Endodermal cell (in vitro differentiated cells): ENCODE measurements around the gene PIAS1. TPM values are rescaled to one million over a fixed set of nuclear protein-coding genes. Genes with fewer than 3 reads are reported as not detected.
A peak's percentile ranks its signal among the peaks of the same experiment; 100 is the strongest.

Experiments used
- DNase-seq: peaks from one replicate; pipeline ENCODE4 v3.0.0-alpha.2; 2017
- H3K27ac ChIP-seq: 2 replicates; pipeline ENCODE4 v1.5.1; 2013; ENCODE audit warnings: mild to moderate bottlenecking, low read depth, low read length, moderate library complexity
- H3K27me3 ChIP-seq: 2 replicates; pipeline ENCODE4 v1.6.1; 2013; ENCODE audit warnings: mild to moderate bottlenecking, low read length, moderate library complexity; ENCODE audit not compliant: insufficient read depth, control insufficient read depth, poor library complexity, severe bottlenecking
- H3K36me3 ChIP-seq: 2 replicates; pipeline ENCODE4 v1.7.0; 2013; ENCODE audit warnings: mild to moderate bottlenecking, low read length, moderate library complexity; ENCODE audit not compliant: control insufficient read depth, insufficient read depth
- H3K4me1 ChIP-seq: one replicate; pipeline ENCODE4 v1.7.0; 2013; ENCODE audit warnings: low read length; ENCODE audit not compliant: control insufficient read depth, insufficient read depth
- H3K4me3 ChIP-seq: 2 replicates; pipeline ENCODE4 v1.5.1; 2013; ENCODE audit warnings: mild to moderate bottlenecking, low read length, moderate library complexity
- H3K9ac ChIP-seq: 2 replicates; pipeline ENCODE4 v1.6.1; 2013; ENCODE audit warnings: mild to moderate bottlenecking, low read length, moderate library complexity; ENCODE audit not compliant: poor library complexity, severe bottlenecking; ENCODE audit errors: extremely low read depth
- H3K9me3 ChIP-seq: 2 replicates; pipeline ENCODE4 v1.6.1; 2013; ENCODE audit warnings: mild to moderate bottlenecking, low read length, moderate library complexity; ENCODE audit not compliant: control insufficient read depth
- H3K27ac Mint-ChIP-seq: 2 replicates; pipeline ENCODE4 v1.8.0; 2020; ENCODE audit warnings: mixed read lengths
- H3K27me3 Mint-ChIP-seq: 2 replicates; pipeline ENCODE4 v1.8.0; 2021; ENCODE audit warnings: mild to moderate bottlenecking, mixed read lengths; ENCODE audit not compliant: insufficient read depth
- H3K36me3 Mint-ChIP-seq: 2 replicates; pipeline ENCODE4 v1.8.0; 2020; ENCODE audit warnings: low read depth, mixed read lengths
- H3K4me1 Mint-ChIP-seq: 2 replicates; pipeline ENCODE4 v1.8.0; 2020; ENCODE audit warnings: mixed read lengths
- H3K4me3 Mint-ChIP-seq: 2 replicates; pipeline ENCODE4 v1.8.0; 2020; ENCODE audit warnings: mild to moderate bottlenecking, moderate library complexity, mixed read lengths
- H3K9me3 Mint-ChIP-seq: 2 replicates; pipeline ENCODE4 v1.8.0; 2020; ENCODE audit warnings: mild to moderate bottlenecking, mixed read lengths
- CTCF ChIP-seq: fragments of 200-600 bp; sonication (generic); conservative IDR thresholded peaks from 2 replicates; pipeline ENCODE4 v1.5.0; 2021; ENCODE audit warnings: antibody characterized with exemption, mild to moderate bottlenecking
- WGBS, 2 experiments: methylation state at CpG; one replicate each; pipeline versions ENCODE4 v1.1.5 to v1.1.7; 2013; ENCODE audit warnings: missing lambda C conversion rate in 2 of 2, mixed read lengths in 1 of 2; ENCODE audit not compliant: insufficient coverage in 1 of 2, insufficient read length in 1 of 2; 5-methylcytosine and 5-hydroxymethylcytosine counted together
- total RNA-seq, 2 donors: library from RNA; stranded (reverse); fragmentation: NEBNext Ultra II Directional in 1 of 2; extraction: Animal tissue kit (Norgen Biotek cat#: 25700) in 1 of 2; gene quantifications; 2 replicates in 1 of 2; 3 replicates in 1 of 2; pipeline ENCODE4 v1.2.1, GENCODE V29; 2021

The PIAS1 gene
- total RNA-seq, 2 donors from 2014 or later = 38.0 to 40.1 TPM

- no peaks in the 10 kb centered on the region for H3K27me3 ChIP-seq
- Mint-ChIP-seq H3K27me3 (peaks cover 13% of the 10 kb centered on the region), H3K4me1 (peaks cover 18% of the 10 kb centered on the region), H3K4me3 (peak overlapping the region; percentile 69), H3K27ac (no peak overlapping the region), H3K36me3 (peaks cover 16% of the 10 kb centered on the region), H3K9me3 (peaks cover 16% of the 10 kb centered on the region)
- H3K4me1 ChIP-seq = no peaks in the 10 kb centered on the region
- peaks cover 8% of the 10 kb centered on the region for H3K36me3 ChIP-seq
- H3K27ac ChIP-seq = no peak overlapping the region
- peak overlapping the region; percentile 88 for H3K4me3 ChIP-seq
- H3K9ac ChIP-seq = no peak overlapping the region
- TF ChIP-seq CTCF = no peak
- no peak for DNase-seq
- 92 to 95% methylated on average over 4 to 9 of the region's 9 CpGs for WGBS, 2 experiments
- H3K9me3 ChIP-seq = peaks cover 11% of the 10 kb centered on the region
Measured at GRCh38 chr15:68227643-68228142, 173.6 kb downstream of the PIAS1 start.

- DNase-seq = peak; percentile 68
- no peak for TF ChIP-seq CTCF
- H3K9me3 ChIP-seq = peaks cover 5% of the 10 kb centered on the region
- peak overlapping the region; percentile 88 for H3K4me3 ChIP-seq
- no peaks in the 10 kb centered on the region for H3K4me1 ChIP-seq
- peaks cover 19% of the 10 kb centered on the region for H3K4me1 Mint-ChIP-seq
- H3K4me3 Mint-ChIP-seq = peak overlapping the region; percentile 69
- no peaks in the 10 kb centered on the region for H3K27me3 ChIP-seq
- peaks cover 9% of the 10 kb centered on the region for H3K9me3 Mint-ChIP-seq
- no peak overlapping the region for H3K27ac ChIP-seq
- peaks cover 3% of the 10 kb centered on the region for H3K36me3 ChIP-seq
- H3K36me3 Mint-ChIP-seq = peaks cover 10% of the 10 kb centered on the region
- peak overlapping the region; percentile 83 for H3K27ac Mint-ChIP-seq
- WGBS, 2 experiments = 39 to 42% methylated on average over 15 to 25 of the region's 25 CpGs
- H3K27me3 Mint-ChIP-seq = peaks cover 13% of the 10 kb centered on the region
- peak overlapping the region; percentile 86 for H3K9ac ChIP-seq
Measured at GRCh38 chr15:68228143-68228970, 174.2 kb downstream of the PIAS1 start.

- Histone ChIP-seq H3K4me3 (peak overlapping the region; percentile 88), H3K27me3 (no peaks in the 10 kb centered on the region), H3K27ac (peak overlapping the region; percentile 78), H3K4me1 (peaks cover 3% of the 10 kb centered on the region), H3K9me3 (no peaks in the 10 kb centered on the region), H3K9ac (peak overlapping the region; percentile 86), H3K36me3 (no peaks in the 10 kb centered on the region)
- TF ChIP-seq CTCF = no peak
- DNase-seq = peak; percentile 74
- H3K9me3 Mint-ChIP-seq = peaks cover 7% of the 10 kb centered on the region
- H3K36me3 Mint-ChIP-seq = peaks cover 7% of the 10 kb centered on the region
- WGBS, 2 experiments = 0% methylated on average over 31 to 39 of the region's 39 CpGs
- H3K4me1 Mint-ChIP-seq = peaks cover 25% of the 10 kb centered on the region
- peaks cover 13% of the 10 kb centered on the region for H3K27me3 Mint-ChIP-seq
- H3K27ac Mint-ChIP-seq = peak overlapping the region; percentile 83
- H3K4me3 Mint-ChIP-seq = peak overlapping the region; percentile 69
Measured at GRCh38 chr15:68228971-68229385, 174.9 kb downstream of the PIAS1 start.
